ENCODE measurements around the gene TBC1D4.

DNA sequence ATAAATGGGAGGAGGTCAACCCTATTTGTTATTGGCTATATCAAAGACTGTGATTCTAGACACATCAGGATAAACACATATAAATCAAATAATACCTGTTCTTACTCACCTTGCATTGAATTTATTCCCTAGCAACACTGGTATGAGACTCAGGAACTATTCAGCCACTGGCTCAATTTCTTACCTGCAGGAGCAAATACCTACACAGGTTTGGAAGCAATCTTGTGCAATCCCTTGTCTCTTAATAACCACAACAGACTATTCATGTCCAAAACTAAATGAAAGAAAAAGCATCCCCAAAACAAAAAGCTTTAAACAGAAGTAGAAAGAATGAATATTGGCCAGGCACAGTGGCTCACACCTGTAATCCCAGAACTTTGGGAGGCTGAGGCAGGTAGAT is 55.5 kb downstream of the TBC1D4 start:
- TF ChIP-seq CTCF (conservative IDR thresholded peaks at IDR 0.05 in 1 of 2, IDR thresholded peaks at IDR 0.05 in 1 of 2; ENCODE audit: extremely low read depth in 1 of 2, insufficient read depth in 1 of 2, low read depth in 1 of 2, low read length in 2 of 2) (no peak), EZH2 (IDR thresholded peaks at IDR 0.05; ENCODE audit: borderline replicate concordance, low read length) (no peak)
